Testis (tissue), 2 donors: ENCODE data around the gene RARS2.

Experiments
- CTCF ChIP-seq, 3 experiments: fragments of 450-650 bp in 2 of 3; fragments of 200-600 bp in 1 of 3; sonication (generic) in 1 of 3; IDR thresholded peaks; one replicate each; pipeline ENCODE4 v1.5.1; 2016 to 2019; ENCODE audit warnings: antibody characterized with exemption in 3 of 3, mild to moderate bottlenecking in 2 of 3, moderate library complexity in 1 of 3
- POLR2A ChIP-seq: fragments of 450-650 bp; IDR thresholded peaks from one replicate; pipeline ENCODE4 v1.6.1; 2017; ENCODE audit warnings: antibody characterized with exemption, mild to moderate bottlenecking, moderate library complexity

- TF ChIP-seq CTCF (IDR thresholded peaks at IDR 0.05), result no peak
- no peak for TF ChIP-seq POLR2A
These were observed 14.4 kb downstream of the RARS2 start for GRCh38 chr6:87575423-87575822.
